ENCODE results near the gene DEFB132.

DNA sequence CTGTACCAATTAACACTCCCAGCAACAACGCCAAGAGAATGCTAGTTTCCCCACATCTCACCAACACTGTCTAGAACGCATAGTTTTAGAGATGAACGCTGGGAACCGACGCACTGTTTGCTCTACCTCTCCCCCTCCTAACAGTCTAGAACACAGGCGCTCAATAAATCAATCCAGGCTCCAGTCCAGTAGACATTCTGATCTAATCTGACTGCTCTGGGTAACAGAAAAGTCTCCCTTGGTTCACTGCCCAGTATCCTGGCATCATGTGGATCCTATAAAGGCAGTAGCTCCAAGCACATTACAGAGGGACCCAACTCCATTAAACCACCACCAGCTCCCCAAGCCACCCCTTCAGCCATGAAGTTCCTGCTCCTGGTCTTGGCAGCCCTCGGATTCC, at the start of gene DEFB132:
- TF ChIP-seq FOXJ3 (CRISPR knock-in tag; IDR thresholded peaks at IDR 0.05) (no peak), POLR2A (conservative IDR thresholded peaks at IDR 0.05) (no peak), SRSF1 (IDR thresholded peaks at IDR 0.05; ENCODE audit: low read depth, low read length) (no peak), ATF1 (CRISPR knock-in tag; IDR thresholded peaks at IDR 0.05) (no peak), ATF1 (tag; IDR thresholded peaks at IDR 0.05) (no peak)
- TF ChIP-seq, protein P1, sequence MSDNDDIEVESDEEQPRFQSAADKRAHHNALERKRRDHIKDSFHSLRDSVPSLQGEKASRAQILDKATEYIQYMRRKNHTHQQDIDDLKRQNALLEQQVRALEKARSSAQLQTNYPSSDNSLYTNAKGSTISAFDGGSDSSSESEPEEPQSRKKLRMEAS (CRISPR knock-in tag; IDR thresholded peaks at IDR 0.05): no peak
